ENCODE data around the gene SLC35F4.

The SLC35F4 gene

DNA sequence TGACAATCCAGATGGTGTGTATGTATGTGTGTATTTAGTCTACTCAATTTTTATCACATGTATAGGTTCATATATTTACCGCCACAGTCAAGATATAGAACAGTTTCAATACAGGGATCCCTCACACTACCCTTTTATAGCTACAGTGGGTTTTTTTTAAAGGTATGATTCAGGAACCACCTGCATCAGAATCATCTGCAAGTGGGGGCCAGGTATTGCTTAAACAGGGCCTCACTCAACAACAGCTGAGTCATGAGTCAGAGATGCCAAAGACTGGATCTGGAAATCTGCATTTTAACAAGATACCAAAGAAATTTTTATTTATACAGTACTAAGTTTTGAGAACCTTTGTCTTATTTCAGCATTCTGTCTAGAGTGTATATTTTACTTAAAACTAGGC, 117.6 kb downstream of the SLC35F4 start:
- TF ChIP-seq MYC (IDR thresholded peaks at IDR 0.05; ENCODE audit: low read depth, low read length) = no peak
- no peak for TF ChIP-seq MAX (IDR thresholded peaks at IDR 0.05; ENCODE audit: low read depth, low read length)
- TF ChIP-seq CTCF (IDR thresholded peaks at IDR 0.05; ENCODE audit: low read depth, low read length) = no peak
- TF ChIP-seq POLR2A (IDR thresholded peaks at IDR 0.05; ENCODE audit: extremely low read depth, insufficient read length) = no peak
- H3K4me3 ChIP-seq (ENCODE audit: low read depth, low read length) = no peak overlapping the region
- no peak for DNase-seq (ENCODE audit: low read depth)

DNA sequence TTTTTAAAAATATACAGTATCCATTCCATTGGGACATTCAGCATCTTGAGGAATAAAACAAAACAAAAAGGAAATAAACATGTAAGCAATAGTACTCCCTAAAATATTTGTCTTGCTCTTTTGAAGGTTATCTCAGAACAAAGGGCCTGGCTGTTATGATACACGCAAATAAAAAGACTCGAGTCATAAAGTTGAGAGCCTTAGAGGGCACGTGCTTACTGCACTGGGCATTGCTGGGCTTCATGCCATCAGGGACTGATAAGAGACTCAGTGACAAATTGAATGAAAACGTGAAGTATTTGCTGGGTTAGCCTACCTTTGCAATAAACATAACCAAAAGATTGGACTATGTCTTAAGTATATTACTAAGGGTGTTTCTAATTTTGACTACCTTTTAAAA, 118.9 kb downstream of the SLC35F4 start:
- no peak for TF ChIP-seq MYC (IDR thresholded peaks at IDR 0.05; ENCODE audit: low read depth, low read length)
- TF ChIP-seq CTCF (IDR thresholded peaks at IDR 0.05; ENCODE audit: low read depth, low read length) = no peak
- no peak for TF ChIP-seq POLR2A (IDR thresholded peaks at IDR 0.05; ENCODE audit: extremely low read depth, insufficient read length)
- no peak for TF ChIP-seq MAX (IDR thresholded peaks at IDR 0.05; ENCODE audit: low read depth, low read length)
- no peak overlapping the region for H3K4me3 ChIP-seq (ENCODE audit: low read depth, low read length)
- no peak for DNase-seq (ENCODE audit: low read depth)

GRCh38 chr14:57746563-57746962, 119.3 kb downstream of the SLC35F4 start:
- DNase-seq (ENCODE audit: low read depth) = no peak
- no peak for TF ChIP-seq MYC (IDR thresholded peaks at IDR 0.05; ENCODE audit: low read depth, low read length)
- TF ChIP-seq CTCF (IDR thresholded peaks at IDR 0.05; ENCODE audit: low read depth, low read length) = no peak
- TF ChIP-seq POLR2A (IDR thresholded peaks at IDR 0.05; ENCODE audit: extremely low read depth, insufficient read length) = no peak
- TF ChIP-seq MAX (IDR thresholded peaks at IDR 0.05; ENCODE audit: low read depth, low read length) = no peak
- H3K4me3 ChIP-seq (ENCODE audit: low read depth, low read length) = no peak overlapping the region

DNA sequence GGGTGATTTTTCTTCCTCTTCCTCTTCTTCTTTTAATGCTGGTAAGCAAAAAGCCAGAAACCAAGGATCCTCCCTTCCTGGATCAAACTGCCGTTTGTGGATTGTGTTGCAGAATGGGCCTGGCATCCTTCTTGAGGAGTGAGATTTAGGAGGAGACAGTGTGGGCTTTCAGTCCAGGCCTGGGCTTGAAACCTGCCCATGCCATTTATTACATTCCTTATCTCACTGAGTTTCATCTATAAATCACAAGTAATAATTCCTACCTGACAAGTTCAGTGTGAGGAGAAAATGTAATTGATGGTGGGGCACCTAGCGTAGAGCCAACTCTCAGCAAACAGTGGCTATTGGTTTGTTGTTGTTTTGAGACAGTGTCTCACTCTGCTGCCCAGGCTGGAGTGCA, 126.4 kb downstream of the SLC35F4 start:
- TF ChIP-seq POLR2A (IDR thresholded peaks at IDR 0.05; ENCODE audit: extremely low read depth, insufficient read length) = no peak
- TF ChIP-seq CTCF (IDR thresholded peaks at IDR 0.05; ENCODE audit: low read depth, low read length) = no peak
- no peak for TF ChIP-seq MYC (IDR thresholded peaks at IDR 0.05; ENCODE audit: low read depth, low read length)
- TF ChIP-seq MAX (IDR thresholded peaks at IDR 0.05; ENCODE audit: low read depth, low read length) = no peak
- no peak overlapping the region for H3K4me3 ChIP-seq (ENCODE audit: low read depth, low read length)
- no peak for DNase-seq (ENCODE audit: low read depth)

DNA sequence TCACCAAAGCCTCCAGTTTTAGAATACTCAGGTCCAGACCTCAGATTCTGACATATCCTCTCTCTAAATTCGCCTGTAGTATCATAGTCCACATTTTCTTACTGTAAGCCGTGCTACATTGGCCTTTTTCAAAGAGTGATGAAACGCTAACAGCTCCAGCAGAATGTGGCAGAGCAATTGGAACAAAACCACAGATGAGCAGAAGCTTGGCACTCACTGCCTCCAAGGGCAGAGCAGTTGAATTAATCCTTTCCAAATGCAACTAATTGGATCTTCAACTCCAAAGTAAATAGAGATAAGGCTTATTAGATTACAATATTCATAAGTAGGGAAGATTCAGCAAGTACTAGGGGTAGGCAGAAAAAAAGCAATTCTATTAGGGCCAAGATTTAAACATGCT, 128.3 kb downstream of the SLC35F4 start:
- no peak overlapping the region for H3K4me3 ChIP-seq (ENCODE audit: low read depth, low read length)
- TF ChIP-seq MYC (IDR thresholded peaks at IDR 0.05; ENCODE audit: low read depth, low read length) (no peak), MAX (IDR thresholded peaks at IDR 0.05; ENCODE audit: low read depth, low read length) (no peak), POLR2A (IDR thresholded peaks at IDR 0.05; ENCODE audit: extremely low read depth, insufficient read length) (no peak), CTCF (IDR thresholded peaks at IDR 0.05; ENCODE audit: low read depth, low read length) (no peak)
- DNase-seq (ENCODE audit: low read depth) = no peak

- H3K4me3 ChIP-seq (ENCODE audit: low read depth, low read length) = no peak overlapping the region
- no peak for DNase-seq (ENCODE audit: low read depth)
- TF ChIP-seq MAX (IDR thresholded peaks at IDR 0.05; ENCODE audit: low read depth, low read length) (no peak), POLR2A (IDR thresholded peaks at IDR 0.05; ENCODE audit: extremely low read depth, insufficient read length) (no peak), MYC (IDR thresholded peaks at IDR 0.05; ENCODE audit: low read depth, low read length) (no peak), CTCF (IDR thresholded peaks at IDR 0.05; ENCODE audit: low read depth, low read length) (no peak)
Observed at GRCh38 chr14:57736391-57736790, 129.5 kb downstream of the SLC35F4 start.

Data from NB4 (cell line).